ENCODE results near the gene NEXN. TPM values are rescaled to one million over a fixed set of nuclear protein-coding genes. Genes with fewer than 3 reads are reported as not detected.

Gene NEXN
- total and polyA plus RNA-seq, 2 of the 8 experiments (the other 6 are each of a cell fraction or from before 2014, with no cell fraction given), result 0.20 to 2.9 TPM

- no peaks in the 10 kb centered on the region for H3K4me1 ChIP-seq (replicated peaks in 1 of 4; ENCODE audit: control insufficient read depth in 3 of 4, insufficient read depth in 4 of 4, low read length in 3 of 4)
- no peak overlapping the region for H3K9ac ChIP-seq (replicated peaks in 1 of 4; ENCODE audit: extremely low read depth in 1 of 4, low read depth in 3 of 4, low read length in 3 of 4)
- H3K4ac ChIP-seq (replicated peaks; ENCODE audit: insufficient read length, low read depth, low read length), result no peak overlapping the region
- peaks cover 4 to 81% of the 10 kb centered on the region in 2 experiments for H3K79me2 ChIP-seq (ENCODE audit: control insufficient read depth in 1 of 2, insufficient read depth in 2 of 2, low read length in 2 of 2)
- H2BK15ac ChIP-seq (ENCODE audit: low read length), result no peak overlapping the region
- H4K20me1 ChIP-seq (replicated peaks in 1 of 2; ENCODE audit: control insufficient read depth in 1 of 2, insufficient read depth in 2 of 2, low read length in 2 of 2), result peaks cover under 1 to 10% of the 10 kb centered on the region in 2 experiments
- no peak overlapping the region for H4K5ac ChIP-seq (ENCODE audit: insufficient read length, low read depth, low read length)
- no peaks in the 10 kb centered on the region for H3K27me3 ChIP-seq (replicated peaks in 1 of 4; ENCODE audit: control insufficient read depth in 3 of 4, extremely low read depth in 1 of 4, insufficient read depth in 3 of 4, low read length in 3 of 4)
- H4K8ac ChIP-seq (ENCODE audit: extremely low read depth, insufficient read depth, low read length), result no peak overlapping the region
- no peak overlapping the region for H3K23ac ChIP-seq (ENCODE audit: insufficient read length)
- peaks cover 0 to 13% (median 6%) of the 10 kb centered on the region in 4 experiments; a peak in 5 of 8 replicates for H3K36me3 ChIP-seq (ENCODE audit: control insufficient read depth in 2 of 4, insufficient read depth in 4 of 4, low read length in 3 of 4)
- ChIA-PET POLR2A (ENCODE audit: partially characterized antibody) (interaction anchor here (1.0 to 5.5 kb wide), 7 partner anchors 10 to 17 kb away, joined by 3 to 33 read pairs (median 9); partner anchors contain the start of genes DNAJB4 and FUBP1), CTCF (ENCODE audit: partially characterized antibody) (interaction anchor here (0.5 to 1.7 kb wide), 6 partner anchors 11 to 402 kb away, joined by 3 to 8 read pairs (median 3); partner anchors contain the start of gene DNAJB4)
- H3K14ac ChIP-seq (ENCODE audit: insufficient read length), result no peak overlapping the region
- no peak overlapping the region for H4K91ac ChIP-seq (replicated peaks; ENCODE audit: insufficient read length, low read length)
- no peak overlapping the region for H3K4me3 ChIP-seq (ENCODE audit: extremely low read depth in 1 of 4, insufficient read depth in 2 of 4, low read depth in 3 of 4, low read length in 4 of 4)
- H3K79me1 ChIP-seq (ENCODE audit: low read depth, low read length), result peaks cover 7% of the 10 kb centered on the region
- WGBS, 2 experiments (ENCODE audit: extremely low coverage in 1 of 2, insufficient coverage in 1 of 2, insufficient read length in 1 of 2, insufficient replicate concordance in 2 of 2, low coverage in 1 of 2, low lambda C conversion rate in 2 of 2, missing lambda C conversion rate in 1 of 2), result 90% methylated on average over 3 of the region's 3 CpGs; no CpG with 5 or more reads in 1 of the 2 experiments
- H3K18ac ChIP-seq (ENCODE audit: extremely low read depth, low read length), result no peak overlapping the region
- no peak overlapping the region for H3K4me2 ChIP-seq (ENCODE audit: insufficient read depth in 1 of 2, low read depth in 2 of 2, low read length in 2 of 2)
- no peak for FAIRE-seq
- no peaks in the 10 kb centered on the region for H3K23me2 ChIP-seq (ENCODE audit: low read depth, low read length)
- no peak overlapping the region for H2BK120ac ChIP-seq (replicated peaks; ENCODE audit: low read depth, low read length)
- H3K27ac ChIP-seq (ENCODE audit: low read depth, low read length), result no peak overlapping the region
- no peak overlapping the region for H2BK20ac ChIP-seq (ENCODE audit: low read length)
- H2BK12ac ChIP-seq (ENCODE audit: low read depth, low read length), result no peak overlapping the region
- H2AFZ ChIP-seq (ENCODE audit: low read length), result no peak overlapping the region
- no peak for DNase-seq (ENCODE audit: low read depth in 1 of 2, low spot score in 2 of 2)
- no peak overlapping the region for H3K56ac ChIP-seq (replicated peaks; ENCODE audit: insufficient read length, low read depth, low read length)
- H2AK5ac ChIP-seq (ENCODE audit: low read depth, low read length), result no peak overlapping the region
- no peak overlapping the region for H2BK5ac ChIP-seq (ENCODE audit: low read depth, low read length)
- no peaks in the 10 kb centered on the region for H3K9me3 ChIP-seq (ENCODE audit: insufficient read depth in 2 of 2, low read depth in 1 of 2, low read length in 1 of 2)
- TF ChIP-seq RAD21 (IDR thresholded peaks at IDR 0.05 in 1 of 2, conservative IDR thresholded peaks at IDR 0.05 in 1 of 2; ENCODE audit: low read depth in 2 of 2, low read length in 2 of 2) (no peak), FOSL1 (IDR thresholded peaks at IDR 0.05; ENCODE audit: insufficient read depth, low read depth, low read length) (no peak), ATF3 (IDR thresholded peaks at IDR 0.05; ENCODE audit: insufficient read depth, low read depth, low read length) (no peak), SIN3A (conservative IDR thresholded peaks at IDR 0.05 in 1 of 2, IDR thresholded peaks at IDR 0.05 in 1 of 2; ENCODE audit: low read depth in 1 of 2, low read length in 2 of 2) (no peak), CBX5 (IDR thresholded peaks at IDR 0.05; ENCODE audit: low read depth, low read length) (no peak), JUND (IDR thresholded peaks at IDR 0.05; ENCODE audit: low read length) (no peak), SIX5 (IDR thresholded peaks at IDR 0.05; ENCODE audit: low read depth, low read length) (no peak), POLR2AphosphoS5 (IDR thresholded peaks at IDR 0.05; ENCODE audit: low read depth, low read length) (no peak), ATF2 (IDR thresholded peaks at IDR 0.05; ENCODE audit: low read length) (no peak), EGR1 (IDR thresholded peaks at IDR 0.05; ENCODE audit: borderline replicate concordance, low read depth, low read length) (no peak)
These were observed 102.3 kb downstream of the NEXN start for GRCh38 chr1:77990629-77991204.
